GM18520 (cell line): ENCODE measurements around the gene TRAPPC12.

Source experiments
- ATAC-seq: cut with Tn5 transposase; IDR thresholded peaks from one replicate; pipeline ENCODE4 v1.9.1; 2021; ENCODE audit not compliant: unreplicated experiment

The TRAPPC12 gene

GRCh38 chr2:3465844-3466481 is 86.5 kb downstream of the TRAPPC12 start:
- ATAC-seq: no peak

- no peak for ATAC-seq
Observed at GRCh38 chr2:3466482-3466863, 87.0 kb downstream of the TRAPPC12 start.

GRCh38 chr2:3466966-3467365 is 87.5 kb downstream of the TRAPPC12 start:
- no peak for ATAC-seq

- ATAC-seq: no peak
Observed at GRCh38 chr2:3467654-3468053, 88.2 kb downstream of the TRAPPC12 start.

- no peak for ATAC-seq
Observed at GRCh38 chr2:3468296-3468988, 88.9 kb downstream of the TRAPPC12 start.

- ATAC-seq: no peak
Observed at GRCh38 chr2:3469486-3469885, 90.0 kb downstream of the TRAPPC12 start.

GRCh38 chr2:3470166-3470651 is 90.7 kb downstream of the TRAPPC12 start:
- no peak for ATAC-seq

GRCh38 chr2:3470856-3471737 is 91.6 kb downstream of the TRAPPC12 start:
- no peak for ATAC-seq

- no peak for ATAC-seq
Observed at GRCh38 chr2:3472296-3472695, 92.8 kb downstream of the TRAPPC12 start.

- ATAC-seq: no peak
Observed at GRCh38 chr2:3472966-3473365, 93.5 kb downstream of the TRAPPC12 start.

GRCh38 chr2:3475771-3476170 is 96.3 kb downstream of the TRAPPC12 start:
- no peak for ATAC-seq

- no peak for ATAC-seq
Observed at GRCh38 chr2:3476321-3476984, 97.0 kb downstream of the TRAPPC12 start.

- ATAC-seq: no peak
Observed at GRCh38 chr2:3476985-3477327, 97.5 kb downstream of the TRAPPC12 start.

- ATAC-seq: no peak
Observed at GRCh38 chr2:3478846-3479385, 99.4 kb downstream of the TRAPPC12 start.

GRCh38 chr2:3479430-3480320 is 100.2 kb downstream of the TRAPPC12 start:
- no peak for ATAC-seq

- ATAC-seq: no peak
Observed at GRCh38 chr2:3480352-3481010, 101.0 kb downstream of the TRAPPC12 start.

GRCh38 chr2:3481011-3481400 is 101.5 kb downstream of the TRAPPC12 start:
- ATAC-seq: no peak

GRCh38 chr2:3481736-3482362 is 102.4 kb downstream of the TRAPPC12 start:
- ATAC-seq: no peak

GRCh38 chr2:3482363-3482821 is 102.9 kb downstream of the TRAPPC12 start:
- ATAC-seq: no peak
